Ovary (tissue), 3 donors: Measurements from ENCODE around the gene PNLIPRP3.

Experiments used
- CTCF ChIP-seq, 3 donors: fragments of 450-650 bp in 2 of 3; fragments of 200-600 bp in 1 of 3; IDR thresholded peaks; one replicate each; pipeline versions ENCODE4 v1.5.1 to v1.8.0; 2016 to 2022; ENCODE audit warnings: antibody characterized with exemption in 3 of 3, mild to moderate bottlenecking in 1 of 3
- EP300 ChIP-seq: sonication (generic); formaldehyde crosslinking; IDR thresholded peaks from one replicate; pipeline ENCODE4 v1.6.1; 2017; ENCODE audit warnings: antibody characterized with exemption
- donor health status: DM: no; HTN: no; CAD: no.

GRCh38 chr10:116395223-116395985 is 32.2 kb upstream of the PNLIPRP3 start:
- TF ChIP-seq CTCF (IDR thresholded peaks at IDR 0.05) = no peak
- no peak for TF ChIP-seq EP300
